ENCODE data around the gene GSX1. TPM values are rescaled to one million over a fixed set of nuclear protein-coding genes. Genes with fewer than 3 reads are reported as not detected.

The GSX1 gene
- total RNA-seq, 1 donor from 2014 or later: not detected

DNA sequence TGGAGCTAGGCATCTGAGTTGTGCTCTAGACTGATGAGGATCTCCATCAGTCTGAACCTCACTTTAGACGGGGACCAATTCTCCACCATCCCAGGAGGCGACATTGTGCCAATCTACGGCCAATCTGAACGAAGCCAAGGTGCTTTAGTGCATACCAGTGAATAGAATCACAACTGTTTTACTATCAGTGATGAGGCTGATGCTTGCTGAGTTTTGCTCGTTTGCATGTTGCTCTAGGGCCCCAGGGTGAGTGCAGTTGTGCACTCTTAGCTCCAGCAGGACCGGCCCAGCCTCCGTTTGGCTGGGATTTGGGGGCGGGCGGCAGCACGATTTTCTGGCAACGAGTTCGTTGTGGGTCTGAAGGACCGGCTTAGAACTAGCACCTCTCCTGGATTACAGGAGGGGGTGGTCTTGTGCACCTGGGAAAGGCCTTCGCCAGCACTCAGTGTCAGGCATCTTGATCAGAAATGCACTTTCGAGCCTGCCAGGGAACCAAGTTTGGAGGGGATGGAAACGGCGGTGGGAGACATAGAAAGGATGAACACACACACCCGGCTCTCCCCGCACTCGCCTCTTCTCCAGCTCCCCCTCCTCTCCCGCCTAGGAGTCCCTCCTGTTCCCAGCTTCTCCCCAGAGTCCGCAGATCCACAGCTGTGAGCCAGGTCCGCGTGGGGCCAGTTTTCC, 4.4 kb downstream of the GSX1 start:
- Mint-ChIP-seq H3K27me3 (peaks cover 76% of the 10 kb centered on the region), H3K9me3 (no peaks in the 10 kb centered on the region), H3K27ac (no peak overlapping the region), H3K36me3 (ENCODE audit: low read depth) (no peaks in the 10 kb centered on the region), H3K4me3 (no peak overlapping the region), H3K4me1 (peaks cover 17% of the 10 kb centered on the region)
- intact Hi-C loops (cut with micrococcal nuclease): no loop called here
- POLR2A ChIA-PET: no interaction called here
- DNase-seq (no peak), ATAC-seq (ENCODE audit: low read depth) (no peak)
- CTCF ChIA-PET: interaction anchor here (1.7 kb wide), 1 partner anchor 33 kb away, joined by 6 read pairs; no protein-coding TSS in a partner anchor
- TF ChIP-seq, protein P1, sequence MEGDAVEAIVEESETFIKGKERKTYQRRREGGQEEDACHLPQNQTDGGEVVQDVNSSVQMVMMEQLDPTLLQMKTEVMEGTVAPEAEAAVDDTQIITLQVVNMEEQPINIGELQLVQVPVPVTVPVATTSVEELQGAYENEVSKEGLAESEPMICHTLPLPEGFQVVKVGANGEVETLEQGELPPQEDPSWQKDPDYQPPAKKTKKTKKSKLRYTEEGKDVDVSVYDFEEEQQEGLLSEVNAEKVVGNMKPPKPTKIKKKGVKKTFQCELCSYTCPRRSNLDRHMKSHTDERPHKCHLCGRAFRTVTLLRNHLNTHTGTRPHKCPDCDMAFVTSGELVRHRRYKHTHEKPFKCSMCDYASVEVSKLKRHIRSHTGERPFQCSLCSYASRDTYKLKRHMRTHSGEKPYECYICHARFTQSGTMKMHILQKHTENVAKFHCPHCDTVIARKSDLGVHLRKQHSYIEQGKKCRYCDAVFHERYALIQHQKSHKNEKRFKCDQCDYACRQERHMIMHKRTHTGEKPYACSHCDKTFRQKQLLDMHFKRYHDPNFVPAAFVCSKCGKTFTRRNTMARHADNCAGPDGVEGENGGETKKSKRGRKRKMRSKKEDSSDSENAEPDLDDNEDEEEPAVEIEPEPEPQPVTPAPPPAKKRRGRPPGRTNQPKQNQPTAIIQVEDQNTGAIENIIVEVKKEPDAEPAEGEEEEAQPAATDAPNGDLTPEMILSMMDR (IDR thresholded peaks at IDR 0.05): no peak

- CTCF ChIA-PET: no interaction called here
- Mint-ChIP-seq H3K9me3 (no peaks in the 10 kb centered on the region), H3K27me3 (peaks cover 73% of the 10 kb centered on the region), H3K4me1 (peaks cover 12% of the 10 kb centered on the region), H3K36me3 (ENCODE audit: low read depth) (no peaks in the 10 kb centered on the region), H3K27ac (no peak overlapping the region), H3K4me3 (no peak overlapping the region)
- intact Hi-C loops (cut with micrococcal nuclease): no loop called here
- DNase-seq (no peak), ATAC-seq (ENCODE audit: low read depth) (no peak)
- POLR2A ChIA-PET: no interaction called here
- TF ChIP-seq, protein P1 (IDR thresholded peaks at IDR 0.05): no peak
Measured at GRCh38 chr13:27797228-27797624, 4.9 kb downstream of the GSX1 start.

- TF ChIP-seq, protein P1 (IDR thresholded peaks at IDR 0.05): no peak
- intact Hi-C loops (cut with micrococcal nuclease): no loop called here
- ChIA-PET POLR2A (interaction anchor here (0.6 kb wide), 1 partner anchor 154 kb away, joined by 3 read pairs; no protein-coding TSS in a partner anchor), CTCF (no interaction called here)
- H3K4me3 Mint-ChIP-seq: no peak overlapping the region
- H3K27me3 Mint-ChIP-seq: peaks cover 45% of the 10 kb centered on the region
- H3K27ac Mint-ChIP-seq: no peak overlapping the region
- H3K4me1 Mint-ChIP-seq: no peaks in the 10 kb centered on the region
- H3K36me3 Mint-ChIP-seq (ENCODE audit: low read depth): no peaks in the 10 kb centered on the region
- ATAC-seq (ENCODE audit: low read depth): no peak
- H3K9me3 Mint-ChIP-seq: no peaks in the 10 kb centered on the region
- DNase-seq: no peak
Measured at GRCh38 chr13:27806744-27807387, 14.6 kb downstream of the GSX1 start.

DNA sequence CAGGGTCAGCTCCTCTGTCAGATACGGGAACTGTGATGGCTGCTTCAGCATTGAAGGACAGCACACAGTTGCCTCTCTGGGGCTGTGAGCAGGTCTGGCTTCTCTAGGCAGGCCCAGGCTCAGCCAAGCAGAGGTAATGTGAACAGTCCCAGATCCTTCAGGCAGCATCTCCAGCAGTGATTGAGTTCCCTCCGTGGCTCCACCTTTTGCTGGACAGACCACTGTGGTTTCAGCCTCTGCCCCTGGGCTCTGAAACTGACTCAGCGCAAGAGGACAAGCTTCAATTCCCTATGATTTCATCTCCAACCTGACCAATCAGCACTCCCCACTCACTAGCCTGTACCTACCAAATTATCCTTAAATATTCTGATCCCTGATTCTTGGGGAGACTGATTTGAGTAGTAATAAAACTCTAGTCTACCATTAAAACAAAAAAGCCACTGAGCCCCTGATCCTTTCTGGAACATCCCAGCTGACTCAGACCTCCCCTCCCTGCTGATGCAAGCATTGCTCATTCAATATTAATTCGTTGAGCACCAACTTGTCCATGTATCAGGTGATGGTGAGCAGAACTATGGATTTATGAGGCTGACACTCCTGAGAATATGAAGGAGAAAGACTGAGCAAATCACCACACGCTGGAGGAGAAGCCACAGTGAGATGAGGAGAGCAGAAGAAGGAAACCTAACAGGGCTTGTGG, 16.7 kb downstream of the GSX1 start:
- POLR2A ChIA-PET: no interaction called here
- H3K27ac Mint-ChIP-seq: no peak overlapping the region
- CTCF ChIA-PET: no interaction called here
- TF ChIP-seq, protein P1 (IDR thresholded peaks at IDR 0.05): no peak
- no peak overlapping the region for H3K4me3 Mint-ChIP-seq
- H3K9me3 Mint-ChIP-seq: no peaks in the 10 kb centered on the region
- H3K36me3 Mint-ChIP-seq (ENCODE audit: low read depth): no peaks in the 10 kb centered on the region
- H3K27me3 Mint-ChIP-seq: peaks cover 39% of the 10 kb centered on the region
- no peak for DNase-seq
- H3K4me1 Mint-ChIP-seq: no peaks in the 10 kb centered on the region
- no peak for ATAC-seq (ENCODE audit: low read depth)
- intact Hi-C loops (cut with micrococcal nuclease): no loop called here

DNA sequence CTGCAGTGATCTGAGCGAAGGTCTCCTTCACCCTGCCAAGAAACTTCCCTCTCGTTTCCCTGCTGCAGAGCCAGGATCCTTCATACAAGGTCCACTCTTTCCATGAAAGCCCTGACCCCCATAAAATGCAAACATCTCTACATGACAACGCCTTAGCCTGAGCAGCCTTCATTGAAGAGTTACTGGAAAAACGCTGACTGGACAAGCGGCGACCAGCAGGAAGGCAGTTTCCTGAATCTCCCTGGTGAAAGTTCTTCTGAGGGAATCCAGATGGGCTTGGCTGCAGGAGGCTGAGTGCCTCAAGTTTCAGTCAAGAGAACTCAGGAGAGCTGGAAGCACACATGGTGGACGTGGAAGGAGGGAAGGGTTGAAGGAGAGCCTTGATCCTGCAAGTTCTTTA, 17.7 kb downstream of the GSX1 start:
- POLR2A ChIA-PET: no interaction called here
- Mint-ChIP-seq H3K9me3 (no peaks in the 10 kb centered on the region), H3K4me1 (no peaks in the 10 kb centered on the region), H3K27me3 (peaks cover 41% of the 10 kb centered on the region), H3K36me3 (ENCODE audit: low read depth) (no peaks in the 10 kb centered on the region), H3K27ac (no peak overlapping the region), H3K4me3 (no peak overlapping the region)
- CTCF ChIA-PET: interaction anchor here (3.1 kb wide), 1 partner anchor 16 kb away, joined by 9 read pairs; no protein-coding TSS in a partner anchor
- no peak for DNase-seq
- intact Hi-C loops (cut with micrococcal nuclease): no loop called here
- ATAC-seq (ENCODE audit: low read depth): no peak
- TF ChIP-seq, protein P1 (IDR thresholded peaks at IDR 0.05): no peak

Data from activated B cell treated with CpG ODN at 0.5 μM for 24 hours (primary cell).